ENCODE data around the gene XCR1.

The XCR1 gene

GRCh38 chr3:46021516-46021915 lies 5.8 kb downstream of the XCR1 start:
- no peak overlapping the region for H3K4me3 ChIP-seq (ENCODE audit: low read depth, low read length)
- DNase-seq (ENCODE audit: low read depth, low spot score) = no peak
- TF ChIP-seq, protein P1, sequence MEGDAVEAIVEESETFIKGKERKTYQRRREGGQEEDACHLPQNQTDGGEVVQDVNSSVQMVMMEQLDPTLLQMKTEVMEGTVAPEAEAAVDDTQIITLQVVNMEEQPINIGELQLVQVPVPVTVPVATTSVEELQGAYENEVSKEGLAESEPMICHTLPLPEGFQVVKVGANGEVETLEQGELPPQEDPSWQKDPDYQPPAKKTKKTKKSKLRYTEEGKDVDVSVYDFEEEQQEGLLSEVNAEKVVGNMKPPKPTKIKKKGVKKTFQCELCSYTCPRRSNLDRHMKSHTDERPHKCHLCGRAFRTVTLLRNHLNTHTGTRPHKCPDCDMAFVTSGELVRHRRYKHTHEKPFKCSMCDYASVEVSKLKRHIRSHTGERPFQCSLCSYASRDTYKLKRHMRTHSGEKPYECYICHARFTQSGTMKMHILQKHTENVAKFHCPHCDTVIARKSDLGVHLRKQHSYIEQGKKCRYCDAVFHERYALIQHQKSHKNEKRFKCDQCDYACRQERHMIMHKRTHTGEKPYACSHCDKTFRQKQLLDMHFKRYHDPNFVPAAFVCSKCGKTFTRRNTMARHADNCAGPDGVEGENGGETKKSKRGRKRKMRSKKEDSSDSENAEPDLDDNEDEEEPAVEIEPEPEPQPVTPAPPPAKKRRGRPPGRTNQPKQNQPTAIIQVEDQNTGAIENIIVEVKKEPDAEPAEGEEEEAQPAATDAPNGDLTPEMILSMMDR (IDR thresholded peaks at IDR 0.05; ENCODE audit: low read depth, low read length) = no peak
- in situ Hi-C loops (cut with HindIII; ENCODE audit: low sequenced_read_pairs) = no loop called here

DNA sequence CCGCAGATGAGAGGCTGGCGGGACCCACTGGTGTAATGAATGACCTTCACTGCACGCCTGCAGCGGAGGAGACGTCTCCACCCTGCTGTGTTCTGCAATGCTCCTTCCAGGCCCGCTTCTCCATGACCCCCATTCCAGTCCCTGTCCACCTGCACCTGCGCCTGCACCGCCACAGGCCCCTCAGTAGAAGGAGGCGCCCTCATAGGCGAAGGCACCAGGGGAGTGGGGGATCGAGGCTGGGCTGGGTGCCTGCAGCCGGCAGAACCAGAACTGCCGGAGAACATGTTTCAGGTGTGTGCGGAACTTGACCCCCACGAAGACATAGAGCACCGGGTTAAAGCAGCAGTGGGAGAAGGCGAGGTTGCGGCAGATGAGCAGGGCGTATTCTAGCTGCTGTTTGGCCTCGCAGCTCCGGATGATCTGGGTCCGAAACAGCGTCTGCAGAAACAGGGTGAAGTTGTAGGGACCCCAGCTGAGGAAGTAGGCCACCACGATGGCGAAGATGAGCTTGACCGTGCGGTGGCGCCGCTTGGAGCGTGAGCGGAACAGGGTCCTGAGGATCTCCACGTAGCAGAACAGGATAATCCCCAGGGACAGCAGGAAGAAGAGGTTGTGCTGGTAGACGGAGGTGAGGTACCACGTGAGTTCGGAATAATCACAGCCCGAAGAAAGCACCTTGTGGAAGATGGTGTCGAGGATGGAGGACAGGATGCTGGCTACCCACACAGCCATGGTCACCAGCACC lies 6.3 kb downstream of the XCR1 start:
- in situ Hi-C loops (cut with HindIII; ENCODE audit: low sequenced_read_pairs) = no loop called here
- TF ChIP-seq, protein P1 (IDR thresholded peaks at IDR 0.05; ENCODE audit: low read depth, low read length) = no peak
- no peak overlapping the region for H3K4me3 ChIP-seq (ENCODE audit: low read depth, low read length)

GRCh38 chr3:46019707-46020106 lies 7.6 kb downstream of the XCR1 start:
- in situ Hi-C loops (cut with HindIII; ENCODE audit: low sequenced_read_pairs) = no loop called here
- H3K4me3 ChIP-seq (ENCODE audit: low read depth, low read length) = no peak overlapping the region
- TF ChIP-seq, protein P1 (IDR thresholded peaks at IDR 0.05; ENCODE audit: low read depth, low read length) = no peak
- DNase-seq (ENCODE audit: low read depth, low spot score) = no peak

More for the DNA sequence above, 6.3 kb downstream of the XCR1 start:
- no peak for DNase-seq (ENCODE audit: low read depth, low spot score)

DNA sequence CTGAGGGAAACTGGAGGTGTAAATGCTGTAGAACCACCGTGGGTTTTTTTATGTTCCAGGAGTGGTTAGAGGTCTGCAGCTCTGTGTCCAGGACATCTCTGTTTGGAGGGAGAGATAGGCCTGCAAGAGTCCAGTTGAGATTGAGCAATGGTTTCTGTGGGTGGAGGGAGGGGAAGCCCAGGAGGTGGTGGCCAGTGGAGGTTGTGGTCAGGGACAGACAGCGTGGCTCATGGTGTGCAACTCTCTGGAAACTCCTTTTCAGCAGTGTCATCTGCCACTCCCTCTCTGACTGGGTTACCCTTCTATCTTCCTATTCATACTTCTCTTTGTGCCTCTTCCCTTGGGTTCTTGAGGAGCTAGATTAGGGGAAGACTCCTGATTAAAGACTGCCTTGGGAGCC lies 9.6 kb downstream of the XCR1 start:
- no peak for DNase-seq (ENCODE audit: low read depth, low spot score)
- in situ Hi-C loops (cut with HindIII; ENCODE audit: low sequenced_read_pairs) = no loop called here
- H3K4me3 ChIP-seq (ENCODE audit: low read depth, low read length) = no peak overlapping the region
- TF ChIP-seq, protein P1 (IDR thresholded peaks at IDR 0.05; ENCODE audit: low read depth, low read length) = no peak

DNA sequence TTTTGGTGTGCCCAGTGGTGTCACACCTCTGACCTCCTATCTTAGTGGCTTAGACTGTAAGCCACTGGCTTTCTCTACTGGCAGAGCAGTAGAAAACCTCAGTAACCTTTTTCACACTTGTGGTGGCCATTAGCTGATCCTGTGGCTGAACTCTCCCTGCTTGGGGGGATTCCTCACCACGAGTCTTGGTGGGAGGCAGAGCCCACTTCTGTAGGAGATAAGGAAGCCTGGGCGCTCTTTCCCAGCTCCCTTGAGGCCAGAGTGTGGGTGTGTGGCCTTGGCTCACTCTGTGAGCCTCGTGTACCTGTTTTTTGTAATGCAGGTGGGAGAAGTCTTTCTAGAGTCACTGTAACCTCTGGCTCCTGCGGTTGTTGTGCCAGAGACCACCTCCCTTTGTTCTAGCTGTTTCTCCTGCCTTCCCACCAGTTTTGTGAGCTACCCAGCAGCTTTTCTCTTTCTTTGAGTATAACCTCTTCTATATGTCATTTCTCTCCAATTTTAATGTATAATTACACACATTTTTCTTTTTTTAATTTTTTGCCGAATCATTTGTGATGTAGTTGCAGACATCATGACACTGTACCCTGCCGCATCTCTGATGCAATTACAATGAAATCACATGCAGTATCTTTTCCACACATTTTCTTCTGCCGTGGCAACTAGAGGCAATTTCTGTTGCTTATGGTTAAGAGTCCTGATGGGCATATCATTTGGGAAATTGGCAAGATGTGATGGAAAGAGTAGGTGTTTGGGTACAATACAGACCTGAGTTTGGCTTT lies 13.8 kb downstream of the XCR1 start:
- TF ChIP-seq, protein P1 (IDR thresholded peaks at IDR 0.05; ENCODE audit: low read depth, low read length) = no peak
- in situ Hi-C loops (cut with HindIII; ENCODE audit: low sequenced_read_pairs) = no loop called here
- no peak for DNase-seq (ENCODE audit: low read depth, low spot score)
- H3K4me3 ChIP-seq (ENCODE audit: low read depth, low read length) = no peak overlapping the region

GRCh38 chr3:46012246-46012645 lies 15.0 kb downstream of the XCR1 start:
- no peak for DNase-seq (ENCODE audit: low read depth, low spot score)
- no peak overlapping the region for H3K4me3 ChIP-seq (ENCODE audit: low read depth, low read length)
- TF ChIP-seq, protein P1 (IDR thresholded peaks at IDR 0.05; ENCODE audit: low read depth, low read length) = no peak
- in situ Hi-C loops (cut with HindIII; ENCODE audit: low sequenced_read_pairs) = no loop called here
